HG03097 (cell line): ENCODE measurements around the gene WDR62.
"Not testable (repeated sequence)": the region's sequence is repeated elsewhere in the genome, so short reads cannot be mapped to it uniquely, and the experiment has no call there.

Experiments used
- ATAC-seq: cut with Tn5 transposase; IDR thresholded peaks from one replicate; pipeline ENCODE4 v1.9.1; 2021; ENCODE audit not compliant: unreplicated experiment, low FRiP score

The WDR62 gene

GRCh38 chr19:36106441-36106840, 51.7 kb downstream of the WDR62 start:
- ATAC-seq = no peak

- ATAC-seq = no peak
Observed at GRCh38 chr19:36106991-36107390, 52.3 kb downstream of the WDR62 start.

GRCh38 chr19:36108684-36109083, 54.0 kb downstream of the WDR62 start:
- ATAC-seq = no peak

GRCh38 chr19:36110487-36111199, 55.9 kb downstream of the WDR62 start, which contains the start of gene OVOL3:
Gene OVOL3 (plus strand): TSS chr19:36111143. CDS start chr19:36111203, 60 bp downstream.
- ATAC-seq = no peak

- ATAC-seq = no peak
Observed at GRCh38 chr19:36111200-36111539, 56.5 kb downstream of the WDR62 start.

GRCh38 chr19:36112678-36113077, 58.0 kb downstream of the WDR62 start:
- no peak for ATAC-seq

GRCh38 chr19:36113425-36113824, 58.7 kb downstream of the WDR62 start:
- no peak for ATAC-seq

- no peak for ATAC-seq
Observed at GRCh38 chr19:36113894-36114720, 59.4 kb downstream of the WDR62 start.

- peak; percentile 70 for ATAC-seq
Observed at GRCh38 chr19:36114721-36115452, 60.2 kb downstream of the WDR62 start, which contains the start of gene POLR2I. Gene POLR2I (minus strand): TSS chr19:36114875. CDS start chr19:36114856, 19 bp downstream.

- no peak for ATAC-seq
Observed at GRCh38 chr19:36115453-36116343, 61.0 kb downstream of the WDR62 start, which contains the start of gene TBCB. Gene TBCB (plus strand): TSS chr19:36115468. CDS start chr19:36115561, 93 bp downstream.

GRCh38 chr19:36116344-36116637, 61.6 kb downstream of the WDR62 start:
- ATAC-seq = no peak

- no peak for ATAC-seq
Observed at GRCh38 chr19:36120092-36120983, 65.6 kb downstream of the WDR62 start.

GRCh38 chr19:36120984-36121358, 66.3 kb downstream of the WDR62 start:
- ATAC-seq = no peak

GRCh38 chr19:36121486-36122124, 66.9 kb downstream of the WDR62 start:
- no peak for ATAC-seq

GRCh38 chr19:36125557-36125956, 70.9 kb downstream of the WDR62 start:
- no peak for ATAC-seq

GRCh38 chr19:36128392-36128736, 73.7 kb downstream of the WDR62 start:
- ATAC-seq = no peak

GRCh38 chr19:36131221-36131620, 76.5 kb downstream of the WDR62 start:
- ATAC-seq = not testable (repeated sequence)

- not testable (repeated sequence) for ATAC-seq
Observed at GRCh38 chr19:36134867-36135266, 80.2 kb downstream of the WDR62 start.
